Smooth muscle cell of the brain vasculature (primary cell): Measurements from ENCODE around the gene IQGAP2.

Source experiments
- DNase-seq: peaks from one replicate; pipeline ENCODE4 v3.0.0-alpha.2; 2012; ENCODE audit warnings: low read depth, low spot score

IQGAP2 gene

GRCh38 chr5:76384705-76385104, 18.4 kb upstream of the IQGAP2 start:
- no peak for DNase-seq

- no peak for DNase-seq
Measured at GRCh38 chr5:76385540-76385939, 17.5 kb upstream of the IQGAP2 start.

- no peak for DNase-seq
Measured at GRCh38 chr5:76386360-76386759, 16.7 kb upstream of the IQGAP2 start.

- no peak for DNase-seq
Measured at GRCh38 chr5:76388236-76388635, 14.8 kb upstream of the IQGAP2 start.

- DNase-seq: no peak
Measured at GRCh38 chr5:76388791-76389512, 14.1 kb upstream of the IQGAP2 start.

GRCh38 chr5:76389513-76390154, 13.5 kb upstream of the IQGAP2 start:
- DNase-seq: peak; percentile 57

- no peak for DNase-seq
Measured at GRCh38 chr5:76391014-76391413, 12.1 kb upstream of the IQGAP2 start.

- no peak for DNase-seq
Measured at GRCh38 chr5:76393035-76393680, 9.9 kb upstream of the IQGAP2 start.

GRCh38 chr5:76397200-76397599, 5.9 kb upstream of the IQGAP2 start:
- no peak for DNase-seq

- DNase-seq: no peak
Measured at GRCh38 chr5:76399268-76399667, 3.8 kb upstream of the IQGAP2 start.

GRCh38 chr5:76400466-76400865, 2.6 kb upstream of the IQGAP2 start:
- no peak for DNase-seq

- DNase-seq: no peak
Measured at GRCh38 chr5:76401801-76402250, 1.3 kb upstream of the IQGAP2 start.

- DNase-seq: no peak
Measured at GRCh38 chr5:76402251-76402885, 717 bp upstream of the IQGAP2 start.

- DNase-seq: no peak
Measured at GRCh38 chr5:76403766-76404222, 709 bp downstream of the IQGAP2 start.

- no peak for DNase-seq
Measured at GRCh38 chr5:76404223-76405211, 1.4 kb downstream of the IQGAP2 start.

- DNase-seq: no peak
Measured at GRCh38 chr5:76406014-76406413, 2.9 kb downstream of the IQGAP2 start.

GRCh38 chr5:76406673-76407072, 3.6 kb downstream of the IQGAP2 start:
- DNase-seq: no peak

- no peak for DNase-seq
Measured at GRCh38 chr5:76408104-76408654, 5.1 kb downstream of the IQGAP2 start.

GRCh38 chr5:76412511-76412910, 9.4 kb downstream of the IQGAP2 start:
- no peak for DNase-seq

GRCh38 chr5:76413746-76414145, 10.7 kb downstream of the IQGAP2 start:
- no peak for DNase-seq

- no peak for DNase-seq
Measured at GRCh38 chr5:76414788-76415187, 11.7 kb downstream of the IQGAP2 start.
